Muscle of arm (tissue), 12 donors: ENCODE data around the gene NINJ2. TPM values are rescaled to one million over a fixed set of nuclear protein-coding genes. Genes with fewer than 3 reads are reported as not detected.

Experiments used
- DNase-seq: peaks from one replicate; pipeline ENCODE4 v3.0.0-alpha.2; 2013
- polyA plus RNA-seq, 12 donors: library from polyadenylated mRNA; unstranded; fragments of 120-200 nt; gene quantifications; one replicate each; pipeline ENCODE4 v1.2.1, GENCODE V29; 2013; ENCODE audit not compliant: insufficient read length in 12 of 12

The NINJ2 gene
- polyA plus RNA-seq, 12 donors: 3.4 to 6.2 (median 4.8) TPM; not detected in 2

GRCh38 chr12:615620-616019 lies 47.6 kb downstream of the NINJ2 start:
- DNase-seq: no peak

GRCh38 chr12:614411-614970 lies 48.8 kb downstream of the NINJ2 start:
- no peak for DNase-seq

GRCh38 chr12:613996-614395 lies 49.2 kb downstream of the NINJ2 start:
- DNase-seq: no peak

- DNase-seq: no peak
Measured at GRCh38 chr12:612886-613285, 50.4 kb downstream of the NINJ2 start.

- no peak for DNase-seq
Measured at GRCh38 chr12:612293-612692, 51.0 kb downstream of the NINJ2 start.

GRCh38 chr12:611721-612120 lies 51.5 kb downstream of the NINJ2 start:
- no peak for DNase-seq

GRCh38 chr12:608921-609320 lies 54.3 kb downstream of the NINJ2 start:
- DNase-seq: no peak

- no peak for DNase-seq
Measured at GRCh38 chr12:608413-608812, 54.8 kb downstream of the NINJ2 start.

- DNase-seq: peak; percentile 49
Measured at GRCh38 chr12:607541-608001, 55.7 kb downstream of the NINJ2 start.

GRCh38 chr12:604956-605355 lies 58.3 kb downstream of the NINJ2 start:
- no peak for DNase-seq

GRCh38 chr12:602700-603068 lies 60.6 kb downstream of the NINJ2 start:
- DNase-seq: no peak

GRCh38 chr12:601976-602699 lies 61.1 kb downstream of the NINJ2 start:
- DNase-seq: no peak

- no peak for DNase-seq
Measured at GRCh38 chr12:599756-600155, 63.5 kb downstream of the NINJ2 start.

GRCh38 chr12:597926-598568 lies 65.2 kb downstream of the NINJ2 start:
- DNase-seq: no peak

GRCh38 chr12:593396-594270 lies 69.6 kb downstream of the NINJ2 start:
- DNase-seq: no peak

GRCh38 chr12:592024-592505 lies 71.2 kb downstream of the NINJ2 start:
- DNase-seq: no peak

- DNase-seq: no peak
Measured at GRCh38 chr12:591167-592023, 71.8 kb downstream of the NINJ2 start.

GRCh38 chr12:590206-590750 lies 73.0 kb downstream of the NINJ2 start:
- no peak for DNase-seq

- no peak for DNase-seq
Measured at GRCh38 chr12:588646-589045, 74.6 kb downstream of the NINJ2 start.

- DNase-seq: no peak
Measured at GRCh38 chr12:588024-588322, 75.3 kb downstream of the NINJ2 start.
